Thymus (tissue), 11 donors: ENCODE results near the gene CXCL17. TPM values are rescaled to one million over a fixed set of nuclear protein-coding genes. Genes with fewer than 3 reads are reported as not detected.

Experiments
- DNase-seq, 9 donors: peaks; one replicate each; pipeline ENCODE4 v3.0.0-alpha.2; 2013; ENCODE audit warnings: low spot score in 9 of 9, low read depth in 6 of 9, missing footprints in 1 of 9
- H3K27ac ChIP-seq, 2 donors: one replicate each; pipeline ENCODE4 v1.5.1; 2013; ENCODE audit warnings: control low read depth in 1 of 2, low read depth in 1 of 2, low read length in 1 of 2, mild to moderate bottlenecking in 1 of 2, moderate library complexity in 1 of 2
- H3K27me3 ChIP-seq, 2 donors: one replicate each; pipeline ENCODE4 v1.5.1; 2013; ENCODE audit warnings: low read length in 1 of 2; ENCODE audit not compliant: control insufficient read depth in 2 of 2, insufficient read depth in 1 of 2
- H3K36me3 ChIP-seq, 2 donors: one replicate each; pipeline ENCODE4 v1.5.1; 2013; ENCODE audit warnings: low read length in 1 of 2, mild to moderate bottlenecking in 1 of 2, moderate library complexity in 1 of 2; ENCODE audit not compliant: control insufficient read depth in 2 of 2, insufficient read depth in 2 of 2
- H3K4me1 ChIP-seq, 2 donors: one replicate each; pipeline ENCODE4 v1.5.1; 2013; ENCODE audit warnings: low read length in 2 of 2; ENCODE audit not compliant: control insufficient read depth in 2 of 2, insufficient read depth in 2 of 2
- H3K4me3 ChIP-seq, 2 donors: one replicate each; pipeline ENCODE4 v1.5.1; 2013; ENCODE audit warnings: low read length in 2 of 2, control low read depth in 1 of 2, mild to moderate bottlenecking in 1 of 2
- H3K9me3 ChIP-seq, 2 donors: one replicate each; pipeline ENCODE4 v1.5.1; 2013; ENCODE audit warnings: low read length in 1 of 2, mild to moderate bottlenecking in 1 of 2; ENCODE audit not compliant: control insufficient read depth in 2 of 2, insufficient read depth in 1 of 2
- WGBS: extraction: QIAGEN DNeasy Blood & Tissue Kit; methylation state at CpG from one replicate; pipeline ENCODE4 v1.1.7; 2013; 5-methylcytosine and 5-hydroxymethylcytosine counted together
- polyA plus RNA-seq: library from polyadenylated mRNA; stranded (reverse); fragments of 200-250 nt; gene quantifications from one replicate; pipeline ENCODE4 v1.2.3, GENCODE V29; 2013
- total RNA-seq: library from RNA; stranded (reverse); fragments of 120-200 nt; gene quantifications from one replicate; pipeline ENCODE4 v1.2.4, GENCODE V29; 2013
- donor health status: healthy.

Gene CXCL17
- total and polyA plus RNA-seq, 2 donors = 0.14 to 8.4 TPM

DNA sequence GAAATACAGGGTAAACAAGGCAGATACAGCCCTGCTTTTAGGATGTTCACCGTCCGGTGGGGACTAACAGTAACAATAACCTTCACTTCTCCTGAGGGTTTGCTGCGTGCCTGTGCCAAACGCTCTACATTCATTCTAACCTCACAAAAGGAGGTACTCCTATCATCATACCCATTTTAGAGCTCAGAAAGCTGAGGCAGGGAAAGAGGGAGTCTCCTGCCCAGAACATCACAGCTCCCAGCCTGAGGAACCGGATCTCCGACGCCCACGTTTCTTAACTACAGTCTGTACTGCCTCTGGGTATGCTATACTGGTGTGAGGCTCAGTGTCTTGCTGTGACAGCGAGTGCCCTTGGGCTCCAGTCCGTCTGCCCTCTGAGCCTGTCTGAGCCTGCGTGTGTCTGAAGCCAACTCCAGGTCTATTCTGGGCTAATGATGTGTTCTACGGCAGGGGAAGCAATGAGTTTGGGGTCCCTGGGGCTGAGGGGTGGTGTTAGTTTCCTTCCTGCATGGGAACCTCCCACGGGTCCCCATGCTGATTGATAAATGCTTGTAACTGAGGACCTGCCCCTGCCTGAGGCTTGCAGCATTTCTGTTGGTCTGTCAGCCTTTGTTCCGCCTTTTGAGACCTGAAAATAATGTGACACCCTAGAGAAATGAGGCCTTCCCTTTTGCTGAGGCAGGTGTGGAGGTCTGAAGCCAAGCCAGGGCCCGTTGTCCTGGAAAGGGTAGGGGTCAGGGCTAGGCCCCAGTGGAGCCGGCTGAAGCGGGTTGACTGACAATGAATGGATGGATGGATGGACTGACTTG lies 20.4 kb downstream of the CXCL17 start:
- Histone ChIP-seq H3K4me3 (peak overlapping the region; percentile 57 to 82), H3K36me3 (peaks cover 5 to 9% of the 10 kb centered on the region in 2 donors), H3K27ac (peak overlapping the region; percentile 70 to 74), H3K9me3 (peaks cover 1 to 5% of the 10 kb centered on the region in 2 donors), H3K4me1 (peaks cover 16 to 40% of the 10 kb centered on the region in 2 donors), H3K27me3 (peaks cover 0 to 14% of the 10 kb centered on the region in 2 donors)
- no peak for DNase-seq
- 66% methylated on average over 17 of the region's 17 CpGs for WGBS

DNA sequence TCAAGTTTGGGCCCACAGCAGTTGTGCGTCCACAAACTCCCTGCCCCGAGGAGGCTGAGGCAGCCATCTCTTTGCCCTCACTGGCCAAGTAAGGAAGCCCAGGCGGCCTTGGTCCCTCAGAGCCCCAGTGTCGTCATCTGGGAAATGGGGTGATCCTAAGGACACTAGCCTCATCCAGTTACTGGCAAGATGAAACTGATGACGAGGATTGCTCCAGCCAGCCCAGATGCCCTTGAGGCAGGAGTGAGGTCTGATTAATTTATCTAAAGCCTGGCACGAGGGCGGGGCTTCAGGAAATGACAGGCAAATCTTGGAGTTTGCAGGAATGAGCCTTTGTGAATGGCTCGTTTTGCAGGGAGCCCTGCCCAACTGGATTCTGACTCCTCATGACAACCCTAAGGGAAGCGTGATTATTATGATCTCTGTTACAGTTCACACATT lies 21.1 kb downstream of the CXCL17 start:
- 96% methylated on average over 9 of the region's 9 CpGs for WGBS
- Histone ChIP-seq H3K9me3 (peaks cover 1 to 5% of the 10 kb centered on the region in 2 donors), H3K4me3 (no peak overlapping the region), H3K27ac (peak overlapping the region in 1 of 2 donors; percentile 11), H3K27me3 (peaks cover 0 to 14% of the 10 kb centered on the region in 2 donors), H3K36me3 (peaks cover 5 to 9% of the 10 kb centered on the region in 2 donors), H3K4me1 (peaks cover 16 to 40% of the 10 kb centered on the region in 2 donors)
- no peak for DNase-seq

DNA sequence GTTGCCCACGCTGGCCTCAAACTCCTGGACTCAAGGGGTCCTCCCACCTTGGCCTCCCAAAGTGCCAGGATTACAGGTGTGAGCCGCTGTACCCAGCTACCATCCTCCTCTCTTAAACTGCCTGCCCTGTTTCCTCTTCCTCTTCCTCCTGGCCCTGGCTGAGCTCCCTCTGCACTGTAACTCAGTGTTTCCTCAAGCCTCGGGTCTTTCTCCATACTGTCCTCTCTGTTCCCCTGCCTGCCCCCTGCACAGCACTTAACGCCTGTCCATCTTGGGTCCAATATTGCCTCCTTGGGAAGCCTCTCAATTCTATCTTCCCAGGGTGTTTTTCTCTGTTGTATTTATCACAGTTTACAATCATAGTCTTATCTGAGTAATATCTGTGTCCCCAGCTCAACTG lies 21.6 kb downstream of the CXCL17 start:
- Histone ChIP-seq H3K27ac (peak overlapping the region in 1 of 2 donors; percentile 11), H3K4me1 (peaks cover 16 to 40% of the 10 kb centered on the region in 2 donors), H3K9me3 (peaks cover 1 to 5% of the 10 kb centered on the region in 2 donors), H3K4me3 (no peak overlapping the region), H3K36me3 (peaks cover 5 to 9% of the 10 kb centered on the region in 2 donors), H3K27me3 (peaks cover 0 to 14% of the 10 kb centered on the region in 2 donors)
- no peak for DNase-seq
- 80% methylated on average over 4 of the region's 4 CpGs for WGBS

DNA sequence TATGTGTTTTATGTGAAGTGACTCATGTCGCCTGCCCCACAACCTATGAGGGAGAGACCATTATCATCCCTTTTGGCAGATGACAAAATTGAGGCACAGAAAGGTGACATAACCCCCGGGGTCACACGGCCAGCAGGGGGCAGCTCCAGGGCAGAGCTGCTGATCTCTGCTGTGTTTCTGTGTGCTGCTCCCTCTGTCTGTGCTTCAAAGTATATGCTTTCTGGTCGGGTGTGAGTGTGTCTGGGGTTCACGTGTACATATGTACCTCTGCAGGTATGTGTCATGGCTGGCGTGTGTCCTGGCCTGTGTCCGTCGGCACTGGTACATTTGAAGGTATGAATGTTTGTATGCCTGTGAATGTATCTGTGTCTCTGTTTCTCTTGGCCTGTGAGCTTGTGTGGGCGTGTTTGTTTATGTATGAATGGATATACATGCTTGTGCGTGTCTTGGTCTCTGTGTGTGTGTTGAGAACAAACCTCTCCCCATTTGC lies 22.6 kb downstream of the CXCL17 start:
- peaks cover 0 to 14% of the 10 kb centered on the region in 2 donors for H3K27me3 ChIP-seq
- peaks cover 9 to 11% of the 10 kb centered on the region in 2 donors for H3K36me3 ChIP-seq
- peaks cover 16 to 40% of the 10 kb centered on the region in 2 donors for H3K4me1 ChIP-seq
- peak in 5 of 9 donors; percentile 14 to 75 (median 60) for DNase-seq
- peaks cover 0 to 5% of the 10 kb centered on the region in 2 donors for H3K9me3 ChIP-seq
- 76% methylated on average over 10 of the region's 10 CpGs for WGBS
- H3K4me3 ChIP-seq = no peak overlapping the region
- no peak overlapping the region for H3K27ac ChIP-seq

DNA sequence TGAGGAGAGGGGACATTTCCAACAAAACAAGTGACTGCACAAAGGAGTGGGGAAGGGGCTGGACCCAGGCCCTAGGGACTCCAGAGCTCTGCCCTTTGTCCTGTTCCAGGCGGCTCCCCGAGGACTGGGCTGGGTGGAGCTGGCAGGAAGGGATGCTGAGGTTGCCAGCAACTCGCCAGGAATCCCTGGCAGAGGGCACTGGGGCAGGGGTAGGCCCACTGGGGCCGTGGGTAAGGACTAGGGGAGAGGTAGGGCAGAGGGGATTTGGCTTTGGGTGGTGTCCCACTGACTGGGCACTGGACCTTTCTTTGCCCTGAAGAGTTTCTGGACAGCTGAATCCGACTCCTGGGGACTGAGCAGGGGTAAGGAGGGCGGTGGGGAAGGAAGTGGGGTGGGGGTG lies 23.4 kb downstream of the CXCL17 start:
- no peak overlapping the region for H3K4me3 ChIP-seq
- DNase-seq = no peak
- peaks cover 0 to 3% of the 10 kb centered on the region in 2 donors for H3K9me3 ChIP-seq
- 95% methylated on average over 6 of the region's 6 CpGs for WGBS
- peaks cover 13% of the 10 kb centered on the region in 2 donors for H3K36me3 ChIP-seq
- H3K27ac ChIP-seq = no peak overlapping the region
- peaks cover 0 to 7% of the 10 kb centered on the region in 2 donors for H3K27me3 ChIP-seq
- H3K4me1 ChIP-seq = peaks cover 15 to 38% of the 10 kb centered on the region in 2 donors

DNA sequence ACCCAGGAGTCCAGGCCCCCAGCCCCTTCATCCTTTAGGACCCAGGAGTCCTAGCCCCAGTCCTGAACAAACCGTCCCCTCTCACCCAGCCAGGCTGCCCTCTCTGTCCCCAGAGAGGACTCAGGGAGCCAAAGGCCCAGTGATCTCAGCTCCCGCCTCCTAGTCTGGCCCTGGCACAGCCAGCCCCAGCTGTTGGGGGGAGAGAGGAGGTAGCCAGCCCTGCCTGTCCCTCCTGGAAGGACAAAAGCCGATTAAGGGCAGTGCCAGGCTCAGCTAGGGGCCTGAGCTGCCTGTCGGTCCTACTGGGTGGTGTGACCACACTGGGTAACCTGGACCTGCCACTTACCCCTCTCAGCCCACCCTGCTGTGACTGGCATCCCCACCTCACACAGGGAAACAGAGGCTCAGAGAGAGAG lies 30.1 kb downstream of the CXCL17 start:
- 94% methylated on average over 4 of the region's 4 CpGs for WGBS
- Histone ChIP-seq H3K36me3 (peaks cover 26 to 36% of the 10 kb centered on the region in 2 donors), H3K4me1 (no peaks in the 10 kb centered on the region), H3K9me3 (no peaks in the 10 kb centered on the region), H3K27ac (no peak overlapping the region), H3K27me3 (no peaks in the 10 kb centered on the region), H3K4me3 (no peak overlapping the region)
- no peak for DNase-seq

DNA sequence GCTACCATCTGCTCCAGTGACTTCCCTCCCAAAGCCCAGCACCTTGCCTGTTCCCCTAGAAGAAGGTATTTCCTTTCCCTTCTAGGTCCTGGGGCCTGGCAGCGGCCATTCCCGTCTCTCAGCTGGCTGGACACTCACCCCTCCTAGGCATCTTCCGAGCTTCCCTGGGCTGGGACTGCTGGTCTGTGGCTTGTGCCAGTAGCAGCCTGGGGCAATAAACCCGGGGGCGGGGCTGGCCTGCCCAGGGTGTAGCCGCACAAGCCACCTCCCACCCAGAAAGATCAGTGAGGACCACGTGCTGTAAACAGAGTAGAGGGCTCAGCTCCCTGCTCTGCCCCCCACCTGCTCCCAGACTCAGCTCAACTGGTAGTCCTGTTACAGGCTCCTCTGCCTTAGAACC lies 30.5 kb downstream of the CXCL17 start:
- peaks cover 28 to 40% of the 10 kb centered on the region in 2 donors for H3K36me3 ChIP-seq
- WGBS = 93% methylated on average over 7 of the region's 7 CpGs
- no peaks in the 10 kb centered on the region for H3K27me3 ChIP-seq
- H3K4me1 ChIP-seq = no peaks in the 10 kb centered on the region
- H3K4me3 ChIP-seq = no peak overlapping the region
- no peaks in the 10 kb centered on the region for H3K9me3 ChIP-seq
- DNase-seq = no peak
- no peak overlapping the region for H3K27ac ChIP-seq

DNA sequence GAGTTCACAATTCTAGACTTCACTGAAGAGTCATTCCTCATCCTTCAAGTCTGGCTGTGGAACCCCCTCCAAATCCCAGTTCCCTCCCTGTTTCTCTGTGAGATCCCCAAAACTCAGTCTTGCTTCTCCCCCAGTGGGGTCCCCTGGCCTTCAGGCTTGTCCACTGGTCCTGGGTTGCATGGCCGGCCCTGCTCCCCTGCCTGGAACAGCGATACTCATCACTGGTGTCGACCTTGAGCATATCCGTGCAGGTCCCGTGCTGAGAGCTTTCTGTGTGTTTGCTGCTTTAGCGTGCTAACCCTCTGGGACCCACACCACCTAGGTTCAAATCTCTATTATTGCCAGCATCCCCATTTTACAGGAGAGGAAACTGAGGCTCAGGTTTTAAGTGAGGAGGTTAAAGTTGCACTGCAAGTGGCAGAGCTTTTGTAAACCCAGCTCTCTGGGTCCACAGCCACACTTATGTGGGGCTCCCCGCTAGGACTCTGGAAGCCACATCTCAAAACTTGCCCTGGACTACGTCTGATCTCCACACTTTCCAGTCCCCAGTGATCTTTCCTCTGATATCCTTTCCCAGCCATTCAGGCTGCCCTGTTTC lies 31.1 kb downstream of the CXCL17 start:
- 99% methylated on average over 8 of the region's 8 CpGs for WGBS
- H3K4me3 ChIP-seq = no peak overlapping the region
- H3K36me3 ChIP-seq = peaks cover 30 to 46% of the 10 kb centered on the region in 2 donors
- H3K27ac ChIP-seq = no peak overlapping the region
- no peaks in the 10 kb centered on the region for H3K27me3 ChIP-seq
- DNase-seq = no peak
- H3K4me1 ChIP-seq = no peaks in the 10 kb centered on the region
- no peaks in the 10 kb centered on the region for H3K9me3 ChIP-seq

DNA sequence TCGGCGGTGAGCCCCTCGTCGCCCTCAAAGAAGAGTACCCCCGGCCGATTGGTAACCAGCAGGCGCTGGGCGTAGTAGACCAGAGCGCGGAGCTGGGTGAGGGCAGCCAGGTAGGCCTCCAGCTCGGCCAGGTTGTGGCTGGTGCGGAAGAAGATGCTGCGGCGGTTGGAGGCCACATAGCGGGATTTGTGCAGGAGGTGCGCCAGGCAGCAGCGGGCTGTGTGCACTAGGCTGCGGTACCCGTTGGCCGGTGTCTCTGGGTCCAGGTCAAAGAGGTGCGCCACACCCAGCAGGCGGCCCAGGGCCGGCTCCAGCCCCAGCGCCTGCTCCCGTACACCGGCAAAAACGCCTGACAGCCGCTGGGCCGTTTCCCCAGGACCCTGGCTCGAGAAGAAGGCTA lies 32.4 kb downstream of the CXCL17 start:
- Histone ChIP-seq H3K27me3 (no peaks in the 10 kb centered on the region), H3K4me3 (no peak overlapping the region), H3K27ac (no peak overlapping the region), H3K4me1 (no peaks in the 10 kb centered on the region), H3K36me3 (peaks cover 42 to 55% of the 10 kb centered on the region in 2 donors), H3K9me3 (no peaks in the 10 kb centered on the region)
- 96% methylated on average over 30 of the region's 30 CpGs for WGBS
- no peak for DNase-seq
